GM18520 (cell line): ENCODE measurements around the gene PCNX4.
A peak's percentile ranks its signal among the peaks of the same experiment; 100 is the strongest.

ENCODE experiments used
- ATAC-seq: cut with Tn5 transposase; IDR thresholded peaks from one replicate; pipeline ENCODE4 v1.9.1; 2021; ENCODE audit not compliant: unreplicated experiment

Gene PCNX4

DNA sequence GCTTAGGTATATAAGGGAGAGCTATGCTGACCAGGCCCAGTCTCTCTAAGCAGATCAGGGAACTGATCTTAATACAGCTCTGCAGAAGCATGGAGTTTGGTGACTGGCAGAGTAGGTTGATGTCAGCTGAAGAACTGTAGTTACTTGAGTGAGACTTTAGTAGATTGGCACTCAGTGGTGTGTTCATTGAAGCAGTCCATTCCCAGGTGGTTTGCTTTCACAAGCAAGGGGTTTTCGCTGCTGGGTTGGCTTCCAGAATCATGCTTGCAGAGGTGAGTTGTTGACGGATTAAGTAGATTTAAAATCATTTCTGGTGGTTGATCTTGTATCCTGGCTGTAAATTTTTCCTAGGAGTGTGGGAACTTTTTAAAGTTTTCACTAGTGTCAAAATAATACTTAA is 80.0 kb downstream of the PCNX4 start:
- ATAC-seq: no peak

DNA sequence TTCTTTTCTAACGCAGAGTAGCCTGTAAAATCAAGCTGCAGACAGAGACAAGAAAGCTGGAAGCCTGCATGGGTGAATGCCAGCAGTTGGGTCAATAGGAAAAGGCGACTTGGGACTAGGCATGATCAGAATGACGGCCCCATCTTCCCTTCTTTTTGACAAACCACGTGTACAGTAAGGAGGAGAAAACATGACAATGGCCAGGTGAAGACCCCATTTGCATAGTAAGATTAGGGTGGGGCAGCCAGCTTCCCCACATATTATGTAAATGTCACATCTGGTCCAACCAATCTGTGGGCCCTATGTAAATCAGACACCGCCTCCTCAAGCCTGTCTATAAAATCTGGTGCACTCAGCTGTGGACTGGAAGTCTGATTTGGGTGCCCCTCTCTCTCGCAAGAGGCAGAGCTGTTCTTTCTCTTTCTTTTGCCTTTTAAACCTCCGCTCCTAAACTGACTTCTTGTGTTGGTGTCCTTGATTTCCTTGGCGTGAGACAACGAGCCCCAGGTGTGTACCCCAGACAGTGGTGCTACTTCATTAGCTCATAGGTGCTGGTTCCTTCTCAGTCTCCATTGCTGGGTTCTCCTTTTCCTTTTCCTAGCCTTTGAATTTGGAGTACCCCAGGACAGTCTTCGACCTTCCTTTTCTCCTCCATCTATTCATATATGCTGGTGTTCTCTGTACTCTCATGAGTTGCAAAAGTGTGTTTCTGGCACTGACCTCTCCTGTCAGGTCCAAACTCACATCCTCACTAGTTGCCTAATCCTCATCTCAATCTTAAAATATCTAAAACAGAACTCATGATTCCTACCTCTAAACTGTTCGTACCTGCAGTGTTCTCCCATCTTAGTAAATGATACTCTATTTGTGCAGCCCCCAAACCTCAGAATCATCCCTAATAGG is 82.9 kb downstream of the PCNX4 start:
- ATAC-seq: no peak

DNA sequence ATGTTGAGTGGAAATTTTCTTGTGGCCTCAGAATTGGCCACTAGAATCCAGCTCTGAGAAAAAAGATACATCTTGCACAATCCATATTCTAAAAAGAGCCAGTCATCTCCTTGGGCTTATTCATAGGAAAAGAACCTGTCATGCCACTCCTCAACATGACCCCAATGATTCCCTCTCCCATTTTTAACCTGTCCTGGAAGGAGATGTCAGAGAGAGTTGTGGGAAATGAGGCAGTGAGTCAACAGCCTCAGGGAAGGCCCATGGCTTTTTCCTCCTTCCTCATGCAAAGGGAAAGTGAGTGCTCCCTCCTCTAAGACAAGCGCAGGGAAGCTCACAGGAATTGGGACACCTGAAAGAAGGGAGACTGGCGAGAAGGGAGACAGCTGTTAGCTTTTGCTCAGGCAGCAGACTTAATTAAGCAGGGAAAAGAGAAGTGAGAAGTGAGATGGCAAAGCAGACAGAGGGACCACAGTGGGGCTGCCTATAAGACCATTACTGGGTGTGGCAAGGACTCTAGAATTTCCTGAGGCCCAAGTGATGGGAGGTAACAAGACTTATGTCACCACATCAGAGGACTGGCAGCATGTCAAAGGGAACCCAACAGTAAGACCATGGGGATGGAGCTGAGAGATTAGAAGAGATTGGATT is 83.7 kb downstream of the PCNX4 start:
- ATAC-seq: no peak

DNA sequence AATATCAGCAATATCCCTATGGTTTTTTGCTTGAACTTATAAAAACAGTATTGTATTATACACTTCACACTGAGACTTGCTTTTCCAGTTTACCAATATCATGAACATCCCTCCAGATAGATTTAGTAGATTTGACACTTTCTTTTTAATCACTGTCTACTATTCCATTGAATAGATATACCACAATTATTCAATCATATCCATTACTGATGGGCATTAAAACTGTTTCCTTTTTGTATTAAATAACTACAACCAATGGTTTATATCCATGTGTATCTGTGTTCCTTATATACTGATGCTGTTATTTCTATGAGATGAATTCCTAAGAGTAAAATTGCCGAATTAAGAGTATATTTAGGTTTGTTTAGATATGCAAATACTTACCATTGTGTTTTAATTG is 86.4 kb downstream of the PCNX4 start:
- ATAC-seq: no peak

DNA sequence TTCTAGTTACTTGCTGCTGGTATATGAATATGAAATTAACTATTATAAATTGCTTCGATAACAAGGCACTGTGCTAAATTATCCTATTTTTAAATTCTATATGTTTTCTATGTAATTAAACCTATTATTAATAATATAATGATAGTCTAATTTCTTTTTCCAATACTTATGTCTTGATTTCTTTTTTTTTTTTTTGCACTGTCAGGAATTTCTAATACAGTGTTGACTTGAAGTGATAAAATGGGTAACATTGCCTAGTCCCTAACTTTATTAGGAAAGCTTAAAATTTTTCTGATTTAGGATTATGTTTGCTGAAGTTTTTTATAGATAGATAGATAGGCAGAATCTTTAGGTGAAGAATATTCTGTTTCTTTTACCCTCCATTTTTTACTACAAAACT is 87.1 kb downstream of the PCNX4 start:
- ATAC-seq: no peak

DNA sequence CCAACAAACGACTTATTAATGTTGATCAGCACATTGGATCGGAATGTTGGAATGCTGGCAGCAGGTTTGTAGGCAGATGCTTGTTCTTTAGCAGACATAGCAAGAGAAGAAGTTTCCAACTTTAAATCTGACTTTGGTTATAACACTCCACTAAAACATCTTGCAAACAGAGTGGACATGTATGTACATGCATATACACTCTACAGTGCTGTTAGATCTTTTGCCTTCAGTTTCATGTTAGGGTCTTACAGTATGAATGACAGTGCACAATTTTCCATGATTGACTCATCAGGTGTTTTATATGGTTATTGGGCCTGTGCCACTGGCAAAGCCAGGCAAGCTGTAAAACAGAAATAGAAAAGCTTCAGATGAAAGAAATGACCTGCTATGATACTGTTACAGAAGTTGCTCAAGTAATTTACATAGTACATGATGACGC is 87.7 kb downstream of the PCNX4 start:
- no peak for ATAC-seq

DNA sequence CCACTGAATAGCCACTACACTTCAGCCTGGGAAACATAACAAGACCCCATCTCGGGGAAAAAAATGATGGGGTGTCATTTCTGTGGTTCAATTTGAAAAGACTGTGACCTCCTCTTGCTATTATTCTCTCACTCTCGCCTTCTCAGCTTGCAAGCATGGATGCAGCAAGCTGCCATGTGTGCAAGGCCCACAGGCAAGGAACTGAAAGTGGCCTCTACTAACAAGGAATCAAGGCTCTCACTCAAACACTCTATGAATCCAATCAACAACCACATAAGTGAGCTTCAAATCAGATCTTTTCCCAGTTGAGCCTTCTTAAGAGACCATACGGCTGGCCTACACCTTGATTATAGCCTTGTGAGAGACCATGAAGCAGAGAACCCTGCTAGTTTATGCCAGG is 91.4 kb downstream of the PCNX4 start:
- ATAC-seq: no peak

DNA sequence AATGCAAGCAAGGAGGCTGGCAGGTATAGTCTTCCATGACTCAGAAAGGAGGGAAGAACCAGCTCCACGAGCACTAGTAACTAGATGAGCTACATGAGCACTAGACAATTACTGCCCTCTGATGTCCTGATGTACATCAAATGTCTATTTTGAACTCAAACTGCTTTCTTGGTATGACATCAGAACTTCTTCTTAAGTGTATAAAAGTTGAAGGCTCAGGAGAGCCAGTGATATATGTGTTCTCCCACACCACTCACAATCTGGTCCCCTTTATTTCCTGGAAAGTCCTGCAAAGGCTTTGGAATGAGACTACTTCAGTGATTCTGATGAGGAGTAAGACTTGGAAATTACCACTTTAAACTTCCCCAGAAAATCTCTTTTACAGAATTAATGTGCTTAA is 92.0 kb downstream of the PCNX4 start:
- peak; percentile 31 for ATAC-seq

DNA sequence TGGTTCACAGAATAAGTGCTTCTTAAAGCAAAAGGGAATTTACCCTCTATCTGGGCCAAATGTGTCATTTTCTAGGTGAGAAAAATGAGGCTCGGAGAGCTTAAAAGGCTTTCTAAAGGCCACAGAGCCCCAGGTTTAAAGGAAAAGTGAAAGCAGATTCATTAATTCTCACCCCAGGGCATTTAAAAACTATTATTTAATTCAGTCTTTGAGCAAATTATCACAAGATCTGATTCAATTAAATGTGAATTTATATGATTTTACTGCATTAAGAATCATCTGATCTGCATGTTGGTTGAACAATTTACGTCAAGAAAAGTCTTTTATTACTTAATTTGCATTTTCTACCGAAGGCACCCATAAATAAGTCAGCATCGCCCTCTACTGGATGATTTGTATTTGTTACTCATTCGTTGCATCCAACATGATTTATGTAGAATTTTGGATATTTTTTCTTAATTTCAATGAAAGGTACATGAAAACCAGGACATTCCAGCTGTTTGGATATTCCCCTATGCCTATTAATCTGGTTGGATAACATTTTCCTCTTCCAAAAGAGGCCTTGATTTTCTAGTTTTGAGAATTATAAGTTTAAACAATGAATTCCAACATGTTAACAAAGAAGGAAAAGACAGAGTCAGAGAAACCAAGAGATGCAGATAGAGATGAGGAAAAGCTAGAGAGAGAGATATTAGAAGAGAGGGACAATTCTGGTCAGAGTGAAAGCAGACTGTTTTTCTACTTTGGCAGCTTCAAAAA is 92.6 kb downstream of the PCNX4 start:
- ATAC-seq: peak; percentile 49

DNA sequence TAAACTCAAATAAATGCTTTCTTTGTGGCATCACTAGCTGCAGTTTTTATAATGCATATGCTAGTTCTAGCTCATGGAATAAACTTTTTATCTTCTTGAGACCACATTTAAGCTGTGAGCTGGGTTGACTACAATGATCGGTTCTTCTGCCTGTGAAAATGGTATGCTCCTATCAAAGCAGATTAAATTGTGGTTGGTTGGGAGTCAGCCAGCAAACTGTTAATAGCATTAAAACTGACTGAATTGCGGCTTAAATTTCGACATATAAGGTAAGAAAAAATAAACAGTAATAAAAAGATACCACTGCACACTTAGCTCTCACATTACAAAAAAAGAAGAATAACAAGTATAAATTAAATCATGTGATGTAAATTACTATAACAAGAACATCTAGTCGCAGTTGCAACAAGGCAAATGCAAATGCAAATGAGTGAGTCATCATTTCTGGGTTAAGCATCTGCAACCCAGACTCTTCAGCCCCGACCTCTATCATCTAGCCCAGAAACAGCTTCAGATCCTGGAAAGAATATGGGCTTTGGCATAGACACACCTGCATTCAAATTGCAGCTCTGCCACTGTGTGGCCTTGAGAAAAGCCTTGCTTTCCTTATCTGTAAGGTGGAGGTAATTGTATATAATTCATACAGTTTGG is 93.3 kb downstream of the PCNX4 start:
- ATAC-seq: no peak

DNA sequence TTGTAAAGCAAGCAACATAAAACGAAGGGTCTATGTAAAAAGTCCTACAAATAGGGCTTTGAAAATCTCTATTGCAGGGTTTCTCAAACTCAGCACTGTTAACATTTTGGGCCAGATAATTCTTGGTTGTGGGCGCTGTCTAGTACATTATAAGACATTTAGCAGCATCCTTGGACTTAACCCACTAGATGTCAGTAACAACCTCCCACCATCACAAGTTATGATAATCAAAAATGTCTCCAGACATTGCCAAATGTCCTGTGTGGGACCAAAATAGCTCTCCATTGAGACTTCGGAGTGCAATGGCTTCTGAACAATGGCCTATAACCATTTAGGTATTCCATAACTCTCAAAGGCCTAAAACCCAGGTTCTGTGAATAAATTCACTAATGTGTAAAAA is 96.4 kb downstream of the PCNX4 start:
- ATAC-seq: no peak

DNA sequence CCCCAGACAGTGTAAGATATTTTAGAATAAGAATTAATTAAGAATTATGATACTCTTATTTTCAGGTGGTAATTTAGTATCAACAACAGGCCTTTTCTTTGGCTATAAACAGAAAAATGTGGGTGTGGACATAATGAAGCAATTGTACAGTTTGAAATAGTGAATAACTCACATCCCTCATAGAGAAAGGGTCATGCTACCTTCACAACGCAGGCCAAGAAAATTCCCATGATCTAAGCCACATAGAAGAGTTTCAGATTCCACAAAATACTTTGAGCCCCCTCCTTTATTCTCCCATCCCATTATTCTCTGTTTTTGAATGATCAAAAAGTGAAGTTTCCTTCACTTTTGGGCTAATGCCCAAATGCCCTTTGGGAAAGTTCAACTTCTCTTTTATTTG is 97.0 kb downstream of the PCNX4 start:
- no peak for ATAC-seq

DNA sequence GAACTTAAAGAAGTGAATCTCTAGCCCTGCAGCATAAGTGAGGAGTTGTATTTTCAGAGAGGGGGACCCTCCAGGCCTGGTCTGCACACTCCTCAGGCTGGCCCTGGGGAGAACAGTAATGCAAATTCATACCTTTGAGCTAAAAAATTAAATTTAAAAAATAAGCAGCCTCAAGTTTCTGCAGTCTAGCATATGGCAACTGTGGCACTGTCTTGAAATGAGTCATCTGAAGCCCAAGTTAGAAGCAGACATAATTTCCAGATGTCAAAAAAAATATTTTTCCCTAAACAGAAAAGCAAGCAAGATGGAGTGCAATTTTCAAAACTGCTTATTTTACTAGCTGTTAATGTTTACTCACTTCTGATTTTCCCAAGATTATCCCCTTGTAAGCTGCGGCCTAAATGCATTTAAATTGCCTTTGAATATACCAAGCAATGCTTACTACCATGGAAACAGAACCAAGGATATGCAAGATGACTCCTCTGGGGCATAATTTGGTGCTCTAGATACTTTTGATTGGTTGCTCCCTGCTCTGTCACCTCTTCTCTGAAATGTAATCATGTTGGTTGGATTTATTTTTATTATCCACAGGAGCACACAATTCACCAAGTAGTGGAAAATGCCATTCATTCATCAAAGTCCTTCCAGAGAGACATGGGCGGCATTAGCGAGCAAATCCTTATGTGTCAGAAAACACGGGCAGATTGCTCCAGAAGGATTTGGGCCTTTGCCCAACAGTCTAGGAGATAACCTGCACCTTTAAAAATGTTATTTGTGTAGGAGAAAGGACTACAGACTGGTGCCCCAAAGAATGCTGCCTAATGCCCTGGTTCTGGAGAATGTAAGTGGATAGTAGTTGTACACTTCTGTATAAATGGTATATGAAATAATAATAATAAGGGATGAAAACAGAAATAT is 98.5 kb downstream of the PCNX4 start:
- no peak for ATAC-seq

DNA sequence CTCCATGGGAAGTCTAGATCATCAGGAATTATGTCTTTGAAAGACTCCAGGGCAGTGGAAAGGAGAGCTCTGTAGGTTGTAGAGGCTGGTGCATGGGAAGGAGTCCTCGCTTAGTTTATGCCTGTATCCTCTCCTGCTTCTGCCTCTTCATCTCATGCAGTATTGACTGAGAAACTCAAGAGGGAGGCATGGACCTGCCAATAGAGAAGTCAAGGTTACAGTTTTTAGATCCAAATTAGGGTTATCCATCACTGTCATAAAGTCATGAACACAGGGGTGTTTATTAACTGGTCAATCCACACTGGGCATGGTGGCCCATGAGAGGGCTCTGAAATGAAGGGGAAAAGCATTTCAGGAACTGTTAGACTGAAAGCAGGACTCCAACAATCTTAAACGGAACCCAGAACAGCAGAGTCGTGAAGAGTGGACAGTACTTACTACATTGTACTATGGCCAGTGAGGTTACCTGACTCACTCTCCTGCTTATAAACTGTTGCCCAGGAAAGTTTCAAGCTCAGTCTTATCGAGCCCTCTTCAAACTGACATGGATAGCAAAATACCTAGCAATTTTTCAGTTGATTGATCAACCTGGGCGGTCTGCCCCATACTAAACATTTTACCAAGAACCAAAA is 103.6 kb downstream of the PCNX4 start:
- ATAC-seq: peak; percentile 47

DNA sequence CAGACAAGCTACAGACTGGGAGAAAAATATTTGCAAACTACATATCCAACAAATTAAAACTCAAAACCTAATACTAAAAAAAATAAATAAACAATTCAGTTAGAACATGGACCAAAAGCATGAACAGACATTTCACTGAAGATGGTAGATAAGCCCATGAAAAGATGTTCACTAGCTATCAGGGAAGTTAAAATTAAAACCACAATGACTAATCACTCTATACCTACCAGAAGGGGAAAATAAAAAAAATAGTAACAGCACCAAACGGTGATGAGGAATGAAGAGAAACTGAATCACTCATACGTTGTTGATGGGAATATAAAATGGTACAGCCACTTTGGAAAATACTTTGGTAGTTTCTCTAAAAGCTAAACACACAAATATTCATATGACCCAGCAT is 104.6 kb downstream of the PCNX4 start:
- ATAC-seq: no peak

DNA sequence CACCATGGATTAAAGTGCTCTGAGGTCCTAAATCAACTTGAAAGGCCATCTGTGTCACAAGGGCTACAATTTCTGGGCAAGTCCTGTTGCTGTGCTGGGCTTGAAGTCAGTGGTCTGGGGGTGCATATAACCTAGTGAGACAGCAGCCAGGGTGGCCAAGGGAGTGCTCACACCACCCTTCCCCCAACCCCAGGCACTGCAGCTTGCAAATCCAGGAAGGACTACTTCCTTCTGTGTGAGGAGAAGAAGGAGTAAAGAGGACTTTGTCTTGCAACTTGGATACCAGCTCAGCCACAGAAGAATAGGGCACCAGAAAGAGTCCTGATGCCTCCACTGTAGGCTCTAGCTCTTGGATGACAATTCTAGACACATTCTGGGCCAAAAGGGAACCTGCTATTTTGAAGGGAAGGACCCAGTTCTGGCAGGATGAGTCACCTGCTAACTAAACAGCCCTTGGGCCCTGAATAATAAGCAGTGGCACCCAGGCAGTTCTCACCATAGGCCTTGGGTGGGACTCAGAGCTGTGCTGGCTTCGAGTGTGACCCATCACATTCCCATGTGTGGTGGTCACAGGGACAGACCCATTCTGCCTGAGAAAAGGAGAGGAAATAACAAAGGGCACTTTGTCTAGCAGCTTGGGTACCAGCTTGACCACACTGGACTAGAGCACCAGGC is 106.0 kb downstream of the PCNX4 start:
- ATAC-seq: no peak

DNA sequence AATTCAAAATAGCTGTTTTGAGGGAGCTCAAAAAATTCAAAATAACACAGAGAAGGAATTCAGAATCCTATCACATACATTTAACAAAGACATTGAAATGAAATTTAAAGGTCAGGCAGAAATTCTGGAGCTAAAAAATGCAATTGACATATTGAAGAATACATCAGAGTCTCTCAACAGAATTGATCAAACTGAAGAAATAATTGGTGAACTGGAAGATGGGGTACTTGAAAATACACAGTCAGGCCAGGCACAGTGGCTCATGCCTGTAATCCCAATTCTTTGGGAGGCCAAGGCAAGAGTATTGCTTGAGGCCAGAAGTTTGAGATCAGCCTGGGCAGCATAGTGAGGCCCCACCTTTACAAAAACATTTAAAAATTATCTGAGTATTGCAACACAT is 107.6 kb downstream of the PCNX4 start:
- ATAC-seq: no peak

DNA sequence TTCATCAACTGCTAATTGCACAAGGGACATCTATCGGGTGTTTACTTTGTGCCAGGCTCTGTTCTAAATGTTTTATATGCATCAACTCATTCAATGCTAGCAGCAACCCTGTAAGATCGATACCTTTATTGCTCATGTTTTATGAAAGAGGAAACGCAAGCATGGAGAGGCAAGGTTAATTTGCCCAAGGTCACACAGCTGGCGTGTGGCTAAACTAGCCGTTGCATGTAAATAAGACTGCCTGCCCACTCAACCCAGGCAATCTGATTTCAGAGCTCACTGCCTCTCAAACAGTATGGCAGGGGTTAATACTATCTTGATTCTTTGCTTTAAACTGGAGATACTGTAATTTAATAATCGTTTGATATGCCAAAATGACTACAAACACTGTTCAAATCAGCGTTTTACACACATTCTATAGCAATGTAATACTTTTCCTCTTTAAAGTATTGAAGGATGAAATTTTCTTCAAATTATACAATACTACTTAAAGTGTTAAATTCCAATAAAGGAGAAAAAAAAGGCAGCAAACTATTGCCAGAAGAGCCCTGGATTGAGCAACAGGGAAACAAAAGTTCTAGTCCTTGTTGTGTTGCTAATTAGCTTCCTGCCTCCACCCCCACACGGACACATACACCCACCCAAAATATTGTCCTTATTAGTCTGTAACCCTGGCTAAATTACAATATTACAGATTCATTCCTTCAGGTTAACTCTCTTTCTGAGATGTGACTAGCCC is 112.5 kb downstream of the PCNX4 start:
- ATAC-seq: peak; percentile 83
